ENCODE measurements around the gene ELMO1. TPM values are rescaled to one million over a fixed set of nuclear protein-coding genes. Genes with fewer than 3 reads are reported as not detected.

ELMO1 gene
- polyA plus RNA-seq, 2 of the 4 experiments (the other 2 are of a cell fraction), result 2.3 to 6.1 TPM

DNA sequence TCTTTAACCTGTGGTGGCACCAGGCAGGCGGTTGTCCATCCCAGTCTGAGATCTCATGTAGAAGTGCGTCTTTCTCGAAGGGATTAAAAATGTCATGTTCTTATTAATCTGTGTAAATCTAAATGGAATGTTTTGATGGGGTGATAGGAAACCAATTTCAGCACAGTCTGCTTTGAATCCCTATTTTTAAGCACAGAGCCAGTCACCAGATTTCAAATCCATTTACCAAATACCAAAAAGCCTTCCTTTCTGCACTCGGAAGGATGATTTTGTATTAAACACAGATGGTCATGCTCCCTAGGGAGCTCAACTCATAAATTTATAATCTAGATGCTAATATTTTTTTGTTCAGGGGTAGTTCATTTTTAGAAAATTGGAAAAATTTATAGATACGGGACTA is 563.8 kb downstream of the ELMO1 start (continued):
- TF ChIP-seq, protein P1, sequence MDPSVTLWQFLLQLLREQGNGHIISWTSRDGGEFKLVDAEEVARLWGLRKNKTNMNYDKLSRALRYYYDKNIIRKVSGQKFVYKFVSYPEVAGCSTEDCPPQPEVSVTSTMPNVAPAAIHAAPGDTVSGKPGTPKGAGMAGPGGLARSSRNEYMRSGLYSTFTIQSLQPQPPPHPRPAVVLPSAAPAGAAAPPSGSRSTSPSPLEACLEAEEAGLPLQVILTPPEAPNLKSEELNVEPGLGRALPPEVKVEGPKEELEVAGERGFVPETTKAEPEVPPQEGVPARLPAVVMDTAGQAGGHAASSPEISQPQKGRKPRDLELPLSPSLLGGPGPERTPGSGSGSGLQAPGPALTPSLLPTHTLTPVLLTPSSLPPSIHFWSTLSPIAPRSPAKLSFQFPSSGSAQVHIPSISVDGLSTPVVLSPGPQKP (IDR thresholded peaks at IDR 0.05; ENCODE audit: low read depth, low read length), result no peak
- no peak for TF ChIP-seq NFE2L2 (conservative IDR thresholded peaks at IDR 0.05; ENCODE audit: low read length)

DNA sequence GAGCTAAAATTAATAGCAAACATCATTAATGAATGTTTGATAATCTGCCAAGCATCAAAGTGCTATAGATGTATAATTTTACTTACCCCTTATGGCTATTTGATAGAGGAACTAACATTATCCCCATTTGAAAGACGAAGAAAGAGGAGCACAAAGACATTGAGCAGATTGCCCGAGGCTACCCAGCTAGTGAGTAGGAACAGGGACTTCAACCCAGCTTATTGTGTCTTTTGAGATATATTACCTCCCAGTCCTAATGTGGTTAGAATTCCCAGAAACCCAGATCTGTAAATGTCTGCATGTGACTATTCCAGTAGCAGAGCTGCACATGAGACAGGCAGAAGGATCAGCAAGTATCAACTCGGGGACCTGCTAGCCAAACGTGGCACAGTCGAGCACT is 564.3 kb downstream of the ELMO1 start:
- H3K4me3 ChIP-seq, result no peak overlapping the region
- no peaks in the 10 kb centered on the region for H3K4me1 ChIP-seq
- DNase-seq (ENCODE audit: low read depth in 1 of 2, low spot score in 1 of 2) (no peak), FAIRE-seq (no peak), ATAC-seq (no peak)
- CTCF ChIA-PET, result interaction anchor here (0.6 to 1.3 kb wide), 2 partner anchors 130 to 1726 kb away, joined by 3 to 4 read pairs; no protein-coding TSS in a partner anchor
- POLR2A ChIA-PET, result no interaction called here
- no peak overlapping the region for H3K4me2 ChIP-seq
- H3K9me3 ChIP-seq, result no peaks in the 10 kb centered on the region
- WGBS (ENCODE audit: missing lambda C conversion rate), result 48% methylated on average over 5 of the region's 5 CpGs
- TF ChIP-seq TP53 (CRISPR knock-in tag; IDR thresholded peaks at IDR 0.05) (no peak), ESRRA (IDR thresholded peaks at IDR 0.05; ENCODE audit: borderline replicate concordance, low read length) (no peak)
- TF ChIP-seq, protein P1 (IDR thresholded peaks at IDR 0.05; ENCODE audit: low read depth, low read length), result no peak
- H3K27ac ChIP-seq, result no peak overlapping the region

DNA sequence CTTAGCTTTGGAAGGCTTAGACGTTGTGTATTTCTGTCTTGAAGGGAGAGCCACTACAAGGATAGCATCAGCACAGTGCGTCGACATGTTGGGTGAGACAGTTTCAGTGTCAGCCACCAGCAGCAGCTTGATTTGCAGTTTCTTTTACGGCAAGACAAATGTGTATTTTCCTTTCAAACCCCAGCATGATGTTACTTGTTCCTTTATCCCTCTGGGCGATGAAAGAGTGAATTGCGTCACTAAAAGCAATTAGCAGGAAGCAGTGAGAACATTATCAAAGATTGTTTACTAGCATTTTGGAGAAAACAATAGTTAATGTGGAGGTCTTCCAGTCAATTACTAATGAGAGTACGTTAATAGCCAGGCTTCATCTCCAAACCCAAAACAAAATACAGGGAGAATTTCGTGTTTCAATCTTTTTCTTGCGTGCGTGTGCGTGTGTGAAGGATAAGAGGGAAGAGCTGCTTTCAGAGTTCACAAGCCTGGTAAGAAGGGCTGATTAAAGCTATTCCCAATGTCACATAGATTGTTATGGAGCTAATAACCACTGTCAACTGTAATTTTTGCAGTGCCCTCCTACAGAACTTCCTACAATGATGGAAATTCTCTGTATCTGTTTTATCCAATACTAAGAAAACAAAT is 567.3 kb downstream of the ELMO1 start:
- no peak for FAIRE-seq
- CTCF ChIA-PET, result no interaction called here

DNA sequence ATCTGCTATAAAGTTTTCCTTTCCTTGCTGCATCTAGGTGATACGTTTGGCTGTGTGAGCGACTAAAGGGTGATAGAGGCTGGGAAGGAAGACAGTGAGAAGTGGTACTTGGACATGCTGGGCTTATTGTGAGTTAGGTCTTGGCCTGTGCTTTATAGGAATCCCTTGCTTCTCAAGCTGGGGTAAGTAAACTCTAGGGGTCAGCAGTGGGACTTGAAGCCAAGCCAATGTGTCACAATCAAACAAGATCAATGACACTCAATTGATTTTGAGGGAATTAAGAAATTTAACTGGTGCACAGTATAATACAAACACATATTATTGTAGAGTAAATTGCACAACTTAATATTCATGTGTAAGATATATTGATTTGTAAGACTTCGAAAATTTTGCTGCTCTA is 568.6 kb downstream of the ELMO1 start:
- Histone ChIP-seq H3K4me2 (no peak overlapping the region), H3K4me3 (no peak overlapping the region), H3K27ac (no peak overlapping the region), H3K4me1 (no peaks in the 10 kb centered on the region), H3K9me3 (no peaks in the 10 kb centered on the region)
- POLR2A ChIA-PET, result no interaction called here
- TF ChIP-seq HOXB13 (CRISPR knock-in tag; IDR thresholded peaks at IDR 0.05; ENCODE audit: low read depth), result no peak
- TF ChIP-seq ZSCAN20 (CRISPR knock-in tag; IDR thresholded peaks at IDR 0.05), result no peak
- no peak for TF ChIP-seq ESRRA (IDR thresholded peaks at IDR 0.05; ENCODE audit: borderline replicate concordance, low read length)
- TF ChIP-seq, protein P2, sequence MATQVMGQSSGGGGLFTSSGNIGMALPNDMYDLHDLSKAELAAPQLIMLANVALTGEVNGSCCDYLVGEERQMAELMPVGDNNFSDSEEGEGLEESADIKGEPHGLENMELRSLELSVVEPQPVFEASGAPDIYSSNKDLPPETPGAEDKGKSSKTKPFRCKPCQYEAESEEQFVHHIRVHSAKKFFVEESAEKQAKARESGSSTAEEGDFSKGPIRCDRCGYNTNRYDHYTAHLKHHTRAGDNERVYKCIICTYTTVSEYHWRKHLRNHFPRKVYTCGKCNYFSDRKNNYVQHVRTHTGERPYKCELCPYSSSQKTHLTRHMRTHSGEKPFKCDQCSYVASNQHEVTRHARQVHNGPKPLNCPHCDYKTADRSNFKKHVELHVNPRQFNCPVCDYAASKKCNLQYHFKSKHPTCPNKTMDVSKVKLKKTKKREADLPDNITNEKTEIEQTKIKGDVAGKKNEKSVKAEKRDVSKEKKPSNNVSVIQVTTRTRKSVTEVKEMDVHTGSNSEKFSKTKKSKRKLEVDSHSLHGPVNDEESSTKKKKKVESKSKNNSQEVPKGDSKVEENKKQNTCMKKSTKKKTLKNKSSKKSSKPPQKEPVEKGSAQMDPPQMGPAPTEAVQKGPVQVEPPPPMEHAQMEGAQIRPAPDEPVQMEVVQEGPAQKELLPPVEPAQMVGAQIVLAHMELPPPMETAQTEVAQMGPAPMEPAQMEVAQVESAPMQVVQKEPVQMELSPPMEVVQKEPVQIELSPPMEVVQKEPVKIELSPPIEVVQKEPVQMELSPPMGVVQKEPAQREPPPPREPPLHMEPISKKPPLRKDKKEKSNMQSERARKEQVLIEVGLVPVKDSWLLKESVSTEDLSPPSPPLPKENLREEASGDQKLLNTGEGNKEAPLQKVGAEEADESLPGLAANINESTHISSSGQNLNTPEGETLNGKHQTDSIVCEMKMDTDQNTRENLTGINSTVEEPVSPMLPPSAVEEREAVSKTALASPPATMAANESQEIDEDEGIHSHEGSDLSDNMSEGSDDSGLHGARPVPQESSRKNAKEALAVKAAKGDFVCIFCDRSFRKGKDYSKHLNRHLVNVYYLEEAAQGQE (IDR thresholded peaks at IDR 0.05), result no peak
- TF ChIP-seq, protein P3, sequence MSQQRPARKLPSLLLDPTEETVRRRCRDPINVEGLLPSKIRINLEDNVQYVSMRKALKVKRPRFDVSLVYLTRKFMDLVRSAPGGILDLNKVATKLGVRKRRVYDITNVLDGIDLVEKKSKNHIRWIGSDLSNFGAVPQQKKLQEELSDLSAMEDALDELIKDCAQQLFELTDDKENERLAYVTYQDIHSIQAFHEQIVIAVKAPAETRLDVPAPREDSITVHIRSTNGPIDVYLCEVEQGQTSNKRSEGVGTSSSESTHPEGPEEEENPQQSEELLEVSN (IDR thresholded peaks at IDR 0.05; ENCODE audit: borderline replicate concordance, low read depth), result no peak
- no peak for TF ChIP-seq NFE2L2 (conservative IDR thresholded peaks at IDR 0.05; ENCODE audit: low read length)
- no peak for TF ChIP-seq FOXS1 (CRISPR knock-in tag; IDR thresholded peaks at IDR 0.05)
- TF ChIP-seq POLR2AphosphoS2 (conservative IDR thresholded peaks at IDR 0.05; ENCODE audit: low read length), result no peak
- TF ChIP-seq MYC (IDR thresholded peaks at IDR 0.05; ENCODE audit: borderline replicate concordance, low read length), result no peak
- TF ChIP-seq, protein P4, sequence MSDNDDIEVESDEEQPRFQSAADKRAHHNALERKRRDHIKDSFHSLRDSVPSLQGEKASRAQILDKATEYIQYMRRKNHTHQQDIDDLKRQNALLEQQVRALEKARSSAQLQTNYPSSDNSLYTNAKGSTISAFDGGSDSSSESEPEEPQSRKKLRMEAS (IDR thresholded peaks at IDR 0.05), result no peak
- no peak for TF ChIP-seq HEYL (CRISPR knock-in tag; IDR thresholded peaks at IDR 0.05)
- no peak for TF ChIP-seq POLR2A (IDR thresholded peaks at IDR 0.05; ENCODE audit: low read length)
- ATAC-seq (no peak), FAIRE-seq (no peak), DNase-seq (ENCODE audit: low read depth in 1 of 2, low spot score in 1 of 2) (no peak)
- 28% methylated on average over 3 of the region's 3 CpGs for WGBS (ENCODE audit: missing lambda C conversion rate)
- CTCF ChIA-PET, result interaction anchor here (1.2 to 1.9 kb wide), 2 partner anchors 10 to 439 kb away, joined by 3 to 4 read pairs; no protein-coding TSS in a partner anchor

More for the DNA sequence above, 567.3 kb downstream of the ELMO1 start:
- TF ChIP-seq CBX2 (IDR thresholded peaks at IDR 0.05; ENCODE audit: borderline replicate concordance, low read depth), result no peak
- no peak for TF ChIP-seq RNF2 (IDR thresholded peaks at IDR 0.05; ENCODE audit: borderline replicate concordance, low read depth)
- no peak for TF ChIP-seq MAFK (IDR thresholded peaks at IDR 0.05; ENCODE audit: partially characterized antibody)
- no peak for TF ChIP-seq HDAC2 (IDR thresholded peaks at IDR 0.05)
- TF ChIP-seq CHD4 (IDR thresholded peaks at IDR 0.05; ENCODE audit: borderline replicate concordance), result no peak
- no peak for TF ChIP-seq RARB (CRISPR knock-in tag; IDR thresholded peaks at IDR 0.05)
- Histone ChIP-seq H3K4me3 (no peak overlapping the region), H3K27ac (no peak overlapping the region), H3K9me3 (no peaks in the 10 kb centered on the region), H3K4me2 (no peak overlapping the region), H3K4me1 (no peaks in the 10 kb centered on the region)
- WGBS (ENCODE audit: missing lambda C conversion rate), result 75% methylated on average over 11 of the region's 11 CpGs
- POLR2A ChIA-PET, result no interaction called here
- no peak for DNase-seq (ENCODE audit: low read depth in 1 of 2, low spot score in 1 of 2)
- no peak for ATAC-seq

Data from A549 (cell line).